ENCODE results near the gene TAF6.

The TAF6 gene

DNA sequence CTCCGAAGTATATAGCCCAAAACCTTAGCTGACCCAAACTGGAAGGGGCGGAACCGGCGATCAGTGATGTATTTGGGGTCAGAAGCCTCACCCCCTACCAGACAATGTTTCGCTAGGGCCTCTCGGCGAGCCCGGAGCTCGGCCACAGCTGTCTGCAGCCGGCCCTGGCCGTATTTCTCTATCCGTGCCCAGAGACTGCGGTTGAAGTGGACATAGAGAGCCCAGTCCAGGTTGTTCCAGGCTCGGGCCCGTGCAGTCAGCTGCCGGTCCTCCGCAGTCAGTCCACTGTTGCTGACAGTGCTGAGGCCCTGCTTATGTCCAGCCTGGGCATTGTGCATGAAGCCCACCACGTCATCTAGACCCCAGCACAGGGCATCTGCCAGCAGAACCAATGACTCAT lies 40.9 kb upstream of the TAF6 start:
- TF ChIP-seq, protein P1, sequence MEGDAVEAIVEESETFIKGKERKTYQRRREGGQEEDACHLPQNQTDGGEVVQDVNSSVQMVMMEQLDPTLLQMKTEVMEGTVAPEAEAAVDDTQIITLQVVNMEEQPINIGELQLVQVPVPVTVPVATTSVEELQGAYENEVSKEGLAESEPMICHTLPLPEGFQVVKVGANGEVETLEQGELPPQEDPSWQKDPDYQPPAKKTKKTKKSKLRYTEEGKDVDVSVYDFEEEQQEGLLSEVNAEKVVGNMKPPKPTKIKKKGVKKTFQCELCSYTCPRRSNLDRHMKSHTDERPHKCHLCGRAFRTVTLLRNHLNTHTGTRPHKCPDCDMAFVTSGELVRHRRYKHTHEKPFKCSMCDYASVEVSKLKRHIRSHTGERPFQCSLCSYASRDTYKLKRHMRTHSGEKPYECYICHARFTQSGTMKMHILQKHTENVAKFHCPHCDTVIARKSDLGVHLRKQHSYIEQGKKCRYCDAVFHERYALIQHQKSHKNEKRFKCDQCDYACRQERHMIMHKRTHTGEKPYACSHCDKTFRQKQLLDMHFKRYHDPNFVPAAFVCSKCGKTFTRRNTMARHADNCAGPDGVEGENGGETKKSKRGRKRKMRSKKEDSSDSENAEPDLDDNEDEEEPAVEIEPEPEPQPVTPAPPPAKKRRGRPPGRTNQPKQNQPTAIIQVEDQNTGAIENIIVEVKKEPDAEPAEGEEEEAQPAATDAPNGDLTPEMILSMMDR (IDR thresholded peaks at IDR 0.05; ENCODE audit: extremely low read depth, missing control alignments) = no peak
- DNase-seq (ENCODE audit: low spot score) = no peak

DNA sequence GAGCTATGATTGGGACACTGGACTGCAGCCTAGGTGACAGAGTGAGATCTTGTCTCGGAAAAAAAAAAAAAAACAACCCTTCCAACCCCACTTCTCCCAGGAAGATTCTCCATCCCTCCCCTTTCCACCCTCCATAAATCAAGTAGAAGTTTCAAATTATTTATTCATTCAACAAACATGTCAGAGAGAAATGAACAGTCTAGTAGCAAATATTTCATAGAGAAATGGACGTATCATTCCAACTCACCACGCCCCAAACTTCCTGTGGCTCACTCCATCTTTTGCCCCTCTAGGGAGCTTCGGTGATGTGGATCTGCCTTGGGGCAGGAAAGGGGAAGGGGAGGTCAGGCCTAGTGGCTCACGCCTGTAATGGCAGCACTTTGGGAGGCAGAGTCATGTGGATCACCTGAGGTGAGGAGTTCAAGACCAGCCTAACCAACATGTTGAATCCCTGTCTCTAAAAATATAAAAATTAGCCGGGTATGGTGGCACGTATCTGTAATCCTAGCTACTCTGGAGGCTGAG lies 40.0 kb upstream of the TAF6 start:
- DNase-seq (ENCODE audit: low spot score) = no peak
- TF ChIP-seq, protein P1 (IDR thresholded peaks at IDR 0.05; ENCODE audit: extremely low read depth, missing control alignments) = no peak

DNA sequence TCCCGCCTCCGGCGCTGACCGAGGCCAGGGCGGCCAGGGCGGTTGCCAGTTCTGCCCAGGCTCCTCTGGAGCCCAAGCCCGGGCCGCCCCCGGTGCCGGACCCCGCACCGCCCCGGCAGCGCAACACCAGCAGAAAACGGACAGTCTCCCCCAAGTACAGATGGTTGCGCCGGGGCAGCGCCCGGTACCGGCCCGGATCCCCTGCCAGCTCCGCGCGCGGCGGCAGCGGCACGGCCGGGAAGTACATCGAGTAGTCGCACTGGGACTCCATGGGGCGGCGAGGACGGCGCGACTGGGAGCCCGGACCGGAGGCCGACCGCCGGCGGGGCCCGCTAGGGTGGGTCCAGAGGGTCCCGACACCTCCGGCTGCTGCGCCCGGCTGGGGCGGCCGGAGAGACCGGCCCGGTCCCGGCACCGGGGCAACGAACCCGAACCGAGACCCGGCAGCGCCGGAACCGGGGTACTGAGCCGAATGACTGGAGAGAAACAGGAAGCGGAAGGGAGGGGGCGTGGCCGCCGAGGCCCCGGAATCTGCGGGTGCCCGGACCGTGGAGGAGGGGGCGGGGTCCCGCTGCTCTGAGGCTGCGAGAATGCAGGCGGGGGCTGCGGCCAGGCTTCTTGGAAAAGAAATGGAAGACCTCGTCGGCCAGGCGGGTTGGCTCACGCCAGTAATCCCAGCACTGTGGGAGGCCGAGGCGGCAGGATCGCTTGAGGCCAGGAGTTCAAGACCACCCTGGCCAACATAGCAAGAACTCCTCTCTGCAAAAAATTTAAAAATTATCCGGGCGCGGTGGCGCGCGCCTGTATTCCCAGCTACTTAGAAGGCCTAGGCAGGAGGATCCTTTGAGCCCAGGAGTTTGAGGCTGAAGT lies 39.3 kb upstream of the TAF6 start, which contains the start of gene TRAPPC14:
Gene TRAPPC14, minus strand, starts transcription at position 495 of the 870 bp plus-strand sequence. Its CDS starts 224 bp downstream, at position 271.
- TF ChIP-seq, protein P1 (IDR thresholded peaks at IDR 0.05; ENCODE audit: extremely low read depth, missing control alignments) = no peak
- DNase-seq (ENCODE audit: low spot score) = peak; percentile 97

DNA sequence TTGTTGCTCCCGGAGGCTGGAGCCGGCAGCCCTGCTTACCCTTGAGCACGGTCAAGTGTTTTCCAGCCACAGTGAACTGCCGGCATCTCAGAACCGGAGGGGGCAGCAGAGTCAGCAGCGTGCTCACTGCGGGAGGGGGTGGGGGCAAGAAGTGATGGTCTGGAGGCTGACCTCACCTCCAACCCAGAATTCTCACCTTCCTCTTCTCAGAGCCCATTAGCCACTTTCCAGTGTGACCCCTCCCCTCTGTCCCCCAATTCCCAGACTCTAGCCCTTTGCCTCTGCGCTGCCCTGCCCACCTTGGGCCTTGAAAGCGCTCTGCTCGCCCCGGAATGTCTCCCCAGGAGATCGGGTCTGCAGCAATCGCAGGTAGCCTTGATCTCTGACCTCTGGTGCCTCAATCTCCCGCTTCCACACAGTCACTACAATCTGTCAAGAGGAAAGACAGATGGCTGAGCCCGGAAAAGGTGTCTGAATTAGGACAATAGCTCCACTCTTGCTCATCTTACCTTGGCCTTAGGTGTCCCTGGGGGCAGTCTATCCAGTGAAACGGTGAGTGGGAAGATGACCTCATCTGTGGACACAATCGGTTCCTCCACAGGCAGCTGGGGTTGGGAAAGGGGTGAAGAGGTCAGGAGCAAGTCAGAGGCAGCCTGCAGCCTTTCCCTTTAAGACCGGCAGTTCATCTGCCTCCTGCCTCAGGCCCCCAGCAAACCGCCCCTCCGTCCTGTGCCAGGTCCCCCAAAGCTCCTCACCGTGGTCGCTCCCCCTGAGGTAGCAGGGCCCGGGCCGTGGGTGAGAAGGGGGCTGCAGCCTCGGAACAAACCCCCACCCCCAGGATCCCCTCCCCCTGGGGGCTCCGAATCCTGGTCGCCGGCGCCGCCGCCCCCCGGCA lies 38.4 kb upstream of the TAF6 start:
- peak; percentile 58 for DNase-seq (ENCODE audit: low spot score)
- TF ChIP-seq, protein P1 (IDR thresholded peaks at IDR 0.05; ENCODE audit: extremely low read depth, missing control alignments) = no peak

DNA sequence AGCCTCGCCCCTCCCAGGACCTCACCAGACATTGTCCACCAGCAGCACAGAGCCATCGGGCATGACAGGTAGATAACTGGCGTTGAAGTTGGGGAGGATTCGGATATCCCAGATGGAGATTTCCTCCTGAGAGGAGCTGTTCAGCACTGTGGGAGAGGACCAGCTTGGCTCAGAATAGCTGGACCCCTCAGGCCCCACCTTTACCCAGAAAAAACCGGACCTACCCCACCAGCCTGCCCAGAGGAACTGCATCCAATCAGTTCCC lies 37.8 kb upstream of the TAF6 start:
- DNase-seq (ENCODE audit: low spot score) = no peak
- TF ChIP-seq, protein P1 (IDR thresholded peaks at IDR 0.05; ENCODE audit: extremely low read depth, missing control alignments) = no peak

DNA sequence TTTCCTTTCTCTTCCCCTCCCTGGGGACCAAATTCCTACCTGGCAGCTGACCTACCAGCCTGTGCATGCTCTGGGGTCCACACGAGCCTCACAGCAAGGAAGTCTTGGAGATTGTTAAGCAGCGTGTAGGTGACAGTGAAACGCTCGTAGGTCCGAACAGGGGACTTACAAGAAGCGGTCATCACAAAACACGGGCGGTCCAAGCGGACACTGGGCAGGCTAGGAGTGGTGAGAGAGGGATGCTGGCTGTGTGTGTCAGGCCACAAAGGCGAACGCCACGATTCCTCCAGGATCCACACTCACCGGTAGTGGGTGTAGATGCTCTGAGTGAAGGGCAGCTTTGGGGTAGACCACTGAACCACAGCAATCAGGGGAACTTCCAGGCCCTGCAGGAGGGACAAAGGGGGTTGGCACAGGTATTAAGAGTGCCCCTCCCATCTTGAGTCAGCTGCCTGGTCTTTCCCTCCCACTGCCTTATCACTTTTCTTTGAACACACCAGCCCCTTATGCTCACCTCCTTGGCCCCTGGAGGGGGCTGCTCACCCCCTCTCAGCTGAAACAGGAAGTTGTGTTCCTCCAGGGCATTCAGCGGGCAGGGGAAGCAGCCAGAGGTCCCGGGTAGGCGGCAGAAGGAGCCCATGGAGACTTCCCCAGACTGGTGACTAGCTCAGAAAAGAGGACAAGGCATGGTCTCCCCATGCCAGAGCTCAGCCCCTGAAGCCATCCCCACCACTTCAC lies 37.3 kb upstream of the TAF6 start:
- peak; percentile 47 for DNase-seq (ENCODE audit: low spot score)
- TF ChIP-seq, protein P1 (IDR thresholded peaks at IDR 0.05; ENCODE audit: extremely low read depth, missing control alignments) = no peak

Data from GM20000 (cell line).